ENCODE measurements around the gene PAX6.

Gene PAX6

DNA sequence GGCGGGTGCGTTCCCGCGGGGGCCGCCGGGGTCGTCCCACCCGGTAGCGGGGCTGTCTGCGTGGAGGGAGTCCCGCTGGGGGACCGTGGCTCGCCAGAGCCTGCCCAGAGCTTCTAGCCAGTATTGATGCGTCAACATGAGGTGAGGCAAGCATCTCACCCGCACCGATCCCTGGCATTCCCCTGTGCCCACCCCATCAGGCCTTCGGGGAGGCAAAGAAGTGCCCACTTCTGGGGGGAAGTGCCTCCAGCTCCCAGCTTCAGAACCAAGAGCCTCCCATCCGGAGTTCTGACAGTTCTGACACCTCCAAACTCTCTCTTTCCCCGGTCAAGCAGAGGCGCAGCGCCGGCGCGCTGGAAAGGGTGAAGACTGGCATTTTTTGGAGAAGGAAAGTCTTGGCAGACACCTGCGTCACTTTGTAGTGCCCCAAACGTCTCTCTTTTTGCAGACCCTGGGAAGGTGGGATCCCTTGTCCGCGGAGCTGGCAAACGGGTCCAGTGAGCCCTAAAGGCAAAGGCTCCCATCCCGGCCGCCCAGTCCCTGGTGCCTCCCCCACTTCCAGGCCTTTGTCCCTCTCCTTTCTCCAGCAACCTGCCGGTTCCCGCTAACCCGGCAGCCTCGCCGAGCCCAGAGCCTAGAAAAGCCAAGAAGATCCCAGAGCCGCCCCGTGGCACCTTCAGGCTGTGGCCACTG is 3.2 kb upstream of the PAX6 start:
- Histone ChIP-seq H3K27me3 (ENCODE audit: insufficient read depth, low read length) (peaks cover 100% of the 10 kb centered on the region), H3K27ac (ENCODE audit: low read depth, low read length) (no peak overlapping the region), H3K9me3 (ENCODE audit: insufficient read depth, low read depth, low read length) (no peaks in the 10 kb centered on the region), H3K4me3 (ENCODE audit: low read length) (peak overlapping the region; percentile 46), H3K36me3 (ENCODE audit: insufficient read depth, low read length) (no peaks in the 10 kb centered on the region), H3K4me1 (ENCODE audit: insufficient read depth, low read length) (peaks cover 44% of the 10 kb centered on the region), H3K9ac (ENCODE audit: low read depth, low read length) (no peak overlapping the region)
- WGBS: under 1% methylated on average over 38 of the region's 38 CpGs

DNA sequence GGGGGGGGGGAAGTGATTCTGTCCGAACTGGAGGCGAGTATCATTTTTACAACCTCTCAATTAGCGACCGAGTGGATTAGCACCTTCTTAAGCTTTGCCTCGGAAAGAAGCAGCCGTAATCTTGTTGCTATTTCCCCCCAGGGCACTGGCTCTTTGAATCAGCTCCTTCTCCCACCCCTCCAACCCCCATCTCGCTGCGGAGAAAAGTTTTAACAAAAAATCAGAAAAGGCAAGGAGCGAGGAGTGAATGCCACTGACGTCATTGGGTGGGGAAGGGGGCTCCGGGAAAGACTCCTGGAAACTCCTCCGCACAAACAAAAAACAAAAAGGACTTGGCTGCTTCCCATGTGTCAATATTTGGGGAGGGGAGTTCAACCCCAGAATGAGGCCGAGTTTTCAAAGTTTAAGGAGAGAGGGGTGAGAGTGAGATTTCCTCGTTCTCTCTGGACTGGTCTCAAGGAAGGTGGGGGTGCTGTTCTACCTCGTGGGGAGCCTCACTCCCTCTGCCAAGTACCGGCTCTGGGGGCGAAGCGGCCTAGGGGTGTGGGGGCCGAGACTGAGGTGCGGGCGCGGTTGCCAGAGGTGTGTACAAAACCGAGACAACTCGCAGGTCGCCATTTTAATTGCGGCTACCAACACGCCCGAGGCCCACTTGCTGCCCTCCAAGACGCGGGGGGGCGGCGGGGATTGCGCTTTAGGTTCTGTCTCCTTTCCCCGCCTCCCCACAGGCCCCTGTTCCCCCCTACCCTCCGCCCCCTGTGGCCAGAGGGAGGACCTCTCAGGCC is 2.5 kb upstream of the PAX6 start:
- peaks cover 50% of the 10 kb centered on the region for H3K4me1 ChIP-seq (ENCODE audit: insufficient read depth, low read length)
- no peak overlapping the region for H3K27ac ChIP-seq (ENCODE audit: low read depth, low read length)
- H3K4me3 ChIP-seq (ENCODE audit: low read length): peak overlapping the region; percentile 46
- no peaks in the 10 kb centered on the region for H3K9me3 ChIP-seq (ENCODE audit: insufficient read depth, low read depth, low read length)
- no peak overlapping the region for H3K9ac ChIP-seq (ENCODE audit: low read depth, low read length)
- peaks cover 100% of the 10 kb centered on the region for H3K27me3 ChIP-seq (ENCODE audit: insufficient read depth, low read length)
- WGBS: 2% methylated on average over 34 of the region's 35 CpGs
- no peaks in the 10 kb centered on the region for H3K36me3 ChIP-seq (ENCODE audit: insufficient read depth, low read length)

DNA sequence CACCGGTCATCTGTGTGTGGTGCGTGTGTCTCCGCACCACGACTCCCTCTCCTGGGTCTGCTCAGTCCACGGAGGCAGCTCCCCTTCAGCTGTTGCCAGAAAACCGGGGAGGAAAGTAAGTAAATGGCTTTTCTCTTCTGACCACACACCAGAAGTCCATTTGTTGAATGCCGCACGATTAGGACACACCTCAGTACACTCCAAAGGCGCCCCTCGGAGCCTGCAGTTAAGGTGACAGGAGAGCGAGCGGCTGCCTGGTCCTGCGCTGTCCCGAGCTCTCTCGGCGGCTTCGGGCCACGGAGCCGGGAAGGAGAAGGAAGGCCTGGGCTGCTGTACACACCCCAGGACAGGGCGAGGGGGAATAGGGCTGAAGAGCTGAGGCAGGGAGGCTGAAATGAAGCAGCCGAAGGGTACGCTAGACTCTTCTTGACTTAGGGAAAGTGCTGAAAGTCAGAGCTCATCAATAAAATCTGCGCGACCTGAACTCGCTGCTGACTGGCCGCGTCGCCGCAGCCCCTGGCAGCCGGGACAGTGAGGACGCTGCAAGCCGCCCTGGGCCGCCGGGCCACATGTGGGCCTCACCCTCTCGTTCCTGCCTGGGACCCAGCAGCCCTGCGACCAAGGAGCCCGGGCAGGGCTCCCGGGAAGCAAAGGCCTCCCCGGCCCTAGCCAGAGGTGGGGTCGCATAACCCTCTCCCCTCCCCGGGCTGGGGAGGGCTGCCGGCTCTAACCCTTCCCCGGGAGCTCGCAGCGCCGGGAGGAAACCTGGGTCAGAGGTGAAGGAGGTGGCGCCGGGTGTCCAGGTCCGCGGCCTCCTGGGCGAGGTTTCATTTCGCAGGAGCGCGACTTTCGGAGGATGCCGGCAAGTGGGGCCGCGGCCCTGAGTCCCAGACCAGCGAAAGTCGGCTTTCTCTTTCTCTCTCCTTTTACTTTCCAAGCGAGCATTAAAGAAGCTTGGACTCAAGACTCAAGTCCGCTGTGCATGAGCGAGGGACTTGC is 1.6 kb upstream of the PAX6 start:
- under 1% methylated on average over 60 of the region's 63 CpGs for WGBS
- Histone ChIP-seq H3K4me1 (ENCODE audit: insufficient read depth, low read length) (peaks cover 54% of the 10 kb centered on the region), H3K27ac (ENCODE audit: low read depth, low read length) (no peak overlapping the region), H3K36me3 (ENCODE audit: insufficient read depth, low read length) (no peaks in the 10 kb centered on the region), H3K9me3 (ENCODE audit: insufficient read depth, low read depth, low read length) (no peaks in the 10 kb centered on the region), H3K4me3 (ENCODE audit: low read length) (peak overlapping the region; percentile 46), H3K27me3 (ENCODE audit: insufficient read depth, low read length) (peaks cover 100% of the 10 kb centered on the region), H3K9ac (ENCODE audit: low read depth, low read length) (no peak overlapping the region)

DNA sequence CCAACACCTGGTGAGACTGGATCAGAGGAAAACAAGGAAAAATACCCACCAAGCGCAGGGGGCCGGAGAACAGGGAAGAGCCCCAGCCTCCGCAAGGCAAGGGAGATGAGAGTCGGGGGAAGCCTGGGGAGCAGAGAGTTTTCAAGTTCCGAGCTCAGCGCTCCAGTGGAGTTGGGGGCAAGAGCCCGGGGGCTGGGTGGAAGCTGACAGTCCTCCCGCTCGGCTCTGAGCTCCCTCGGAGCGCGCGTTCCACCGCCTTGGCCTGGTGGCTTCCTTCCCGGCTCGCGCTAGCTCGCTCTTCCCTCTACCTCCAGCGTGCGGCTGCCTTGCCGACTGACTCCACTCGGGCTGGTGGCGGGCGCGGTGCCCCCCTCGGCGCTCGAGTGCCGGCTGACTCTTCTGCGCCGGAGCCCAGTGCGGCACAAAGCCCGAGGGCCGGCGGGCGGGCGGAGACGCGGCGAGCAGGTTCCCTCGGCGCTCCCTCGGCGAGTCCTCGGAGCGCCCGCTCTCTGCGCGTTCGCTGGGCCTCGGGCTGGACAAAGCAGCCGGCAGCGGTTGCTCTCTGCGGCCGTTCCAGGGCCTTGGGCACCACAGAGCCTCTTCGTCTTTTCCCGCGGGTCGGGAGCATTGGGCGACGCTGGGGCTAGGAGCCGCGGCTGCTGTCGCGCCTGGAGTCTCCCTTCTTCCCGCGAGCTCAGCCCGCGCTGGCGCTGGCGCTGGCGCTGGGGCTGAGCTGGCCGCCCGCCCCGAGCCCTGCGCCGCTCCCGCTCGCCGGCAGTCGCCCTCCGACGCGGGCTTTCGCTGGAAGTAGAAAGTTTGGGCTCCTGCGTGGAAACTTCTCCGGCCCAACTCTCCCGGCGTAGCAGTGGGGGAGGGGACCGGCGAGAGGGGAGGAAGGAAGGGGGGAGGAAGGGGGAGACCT is 1.0 kb downstream of the PAX6 start:
- Histone ChIP-seq H3K9me3 (ENCODE audit: insufficient read depth, low read depth, low read length) (no peaks in the 10 kb centered on the region), H3K27me3 (ENCODE audit: insufficient read depth, low read length) (peaks cover 100% of the 10 kb centered on the region), H3K9ac (ENCODE audit: low read depth, low read length) (peak overlapping the region; percentile 28; the same call in 1 of the 2 replicates), H3K27ac (ENCODE audit: low read depth, low read length) (no peak overlapping the region), H3K4me1 (ENCODE audit: insufficient read depth, low read length) (peaks cover 69% of the 10 kb centered on the region), H3K36me3 (ENCODE audit: insufficient read depth, low read length) (no peaks in the 10 kb centered on the region), H3K4me3 (ENCODE audit: low read length) (peak overlapping the region; percentile 51)
- WGBS: under 1% methylated on average over 91 of the region's 91 CpGs

DNA sequence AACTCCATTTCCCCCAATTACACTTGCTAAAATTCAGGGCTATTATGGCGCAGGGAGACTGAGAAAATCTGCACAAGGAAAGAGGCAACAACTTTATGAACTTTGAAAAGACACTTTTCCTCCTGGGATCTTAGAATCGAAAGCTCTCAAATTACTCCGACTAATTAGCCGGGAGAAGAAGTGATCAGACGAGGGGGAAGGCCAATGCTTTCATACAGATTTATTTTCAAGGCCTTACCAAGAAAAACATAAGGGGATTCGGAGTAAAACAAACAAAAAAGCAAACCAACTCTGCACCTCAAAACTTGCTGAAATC is 1.6 kb downstream of the PAX6 start:
- Histone ChIP-seq H3K27ac (ENCODE audit: low read depth, low read length) (no peak overlapping the region), H3K9ac (ENCODE audit: low read depth, low read length) (peak overlapping the region; percentile 20; the same call in 1 of the 2 replicates), H3K4me1 (ENCODE audit: insufficient read depth, low read length) (peaks cover 67% of the 10 kb centered on the region), H3K36me3 (ENCODE audit: insufficient read depth, low read length) (no peaks in the 10 kb centered on the region), H3K4me3 (ENCODE audit: low read length) (peak overlapping the region; percentile 51), H3K9me3 (ENCODE audit: insufficient read depth, low read depth, low read length) (no peaks in the 10 kb centered on the region), H3K27me3 (ENCODE audit: insufficient read depth, low read length) (peaks cover 100% of the 10 kb centered on the region)
- WGBS: 4% methylated on average over 6 of the region's 6 CpGs

DNA sequence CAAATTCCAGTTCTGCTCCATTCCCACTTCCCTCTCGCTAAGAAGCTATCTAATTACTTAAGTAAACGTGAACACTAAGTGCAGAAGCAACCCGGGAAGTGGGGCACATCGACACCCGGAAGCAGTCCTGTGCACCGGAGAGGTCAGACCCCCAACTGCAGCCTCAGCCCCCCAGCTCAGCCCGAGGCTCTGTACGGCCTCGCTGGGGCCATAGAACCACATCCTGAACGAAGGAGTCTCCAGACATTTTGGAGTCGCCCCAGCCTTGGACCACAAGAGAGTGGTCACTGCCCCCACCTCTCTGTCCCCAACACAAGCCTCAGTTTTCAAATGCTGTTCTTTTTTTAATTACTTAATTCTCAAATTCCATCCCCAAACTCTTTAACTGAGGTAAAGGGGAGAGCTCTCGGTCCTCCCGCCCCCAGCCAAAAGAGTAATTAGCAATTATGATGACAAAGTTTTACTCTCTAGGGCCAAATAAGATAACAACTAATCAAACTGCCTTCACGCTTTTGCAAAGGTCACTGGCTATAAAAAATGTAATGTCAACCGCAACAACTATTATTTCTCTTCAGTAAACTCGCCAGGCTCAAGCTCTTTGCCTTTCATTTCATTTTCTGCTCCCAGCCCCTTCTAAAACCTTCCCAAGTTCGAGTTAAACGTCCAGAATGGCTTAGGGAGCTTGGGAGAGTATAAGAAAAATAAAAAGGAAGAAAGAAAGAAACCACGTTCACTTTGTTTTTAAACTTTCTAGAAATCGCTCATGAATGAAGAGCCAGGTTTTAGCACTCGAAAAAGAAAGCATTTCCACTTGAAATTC is 2.2 kb downstream of the PAX6 start:
- Histone ChIP-seq H3K27me3 (ENCODE audit: insufficient read depth, low read length) (peaks cover 100% of the 10 kb centered on the region), H3K27ac (ENCODE audit: low read depth, low read length) (no peak overlapping the region), H3K9me3 (ENCODE audit: insufficient read depth, low read depth, low read length) (no peaks in the 10 kb centered on the region), H3K4me3 (ENCODE audit: low read length) (peak overlapping the region; percentile 51), H3K4me1 (ENCODE audit: insufficient read depth, low read length) (peaks cover 67% of the 10 kb centered on the region), H3K9ac (ENCODE audit: low read depth, low read length) (no peak overlapping the region), H3K36me3 (ENCODE audit: insufficient read depth, low read length) (no peaks in the 10 kb centered on the region)
- 2% methylated on average over 19 of the region's 21 CpGs for WGBS

DNA sequence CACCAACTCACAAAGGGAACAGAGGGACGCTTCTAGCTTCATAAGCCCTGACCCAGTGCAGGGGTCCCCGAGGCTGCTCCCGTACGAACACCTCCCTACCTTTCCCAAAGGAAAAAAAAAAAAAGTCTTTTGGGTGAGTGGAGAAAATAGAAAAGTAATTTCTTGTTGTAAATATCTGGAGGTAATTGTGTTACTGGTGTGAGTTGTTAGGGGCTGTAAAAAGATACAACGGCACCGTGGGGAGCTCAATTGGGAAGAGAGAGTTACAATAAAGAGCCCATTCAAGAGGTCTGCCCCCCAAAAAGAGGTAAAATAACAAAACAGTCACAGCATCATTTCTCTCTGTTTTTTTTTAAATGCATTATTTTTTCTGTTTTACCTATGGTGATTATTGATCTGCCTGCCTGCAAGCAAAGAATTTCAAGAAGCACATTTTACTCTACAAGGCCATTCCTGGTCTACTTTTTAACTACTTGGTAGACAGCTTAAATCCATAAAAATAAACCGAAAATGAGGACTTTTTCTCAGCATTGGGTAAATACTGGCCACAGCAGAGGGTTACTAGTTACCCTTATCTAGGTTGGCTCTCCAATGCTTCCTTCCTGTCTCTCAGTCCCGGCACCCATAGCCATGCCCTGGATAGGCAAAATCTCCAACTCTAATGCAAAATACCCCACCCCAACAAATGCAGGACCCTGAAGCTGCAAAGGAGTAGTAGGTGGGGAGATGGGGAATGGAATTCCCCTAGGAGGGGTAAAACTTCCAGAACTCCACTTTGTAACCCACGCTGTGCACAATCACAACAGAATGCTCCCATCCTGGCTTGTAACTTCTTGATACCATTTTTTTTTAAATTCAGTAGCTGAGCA is 3.1 kb downstream of the PAX6 start:
- H3K9ac ChIP-seq (ENCODE audit: low read depth, low read length): no peak overlapping the region
- no peak overlapping the region for H3K27ac ChIP-seq (ENCODE audit: low read depth, low read length)
- no peaks in the 10 kb centered on the region for H3K36me3 ChIP-seq (ENCODE audit: insufficient read depth, low read length)
- peaks cover 100% of the 10 kb centered on the region for H3K27me3 ChIP-seq (ENCODE audit: insufficient read depth, low read length)
- H3K9me3 ChIP-seq (ENCODE audit: insufficient read depth, low read depth, low read length): no peaks in the 10 kb centered on the region
- H3K4me1 ChIP-seq (ENCODE audit: insufficient read depth, low read length): peaks cover 68% of the 10 kb centered on the region
- H3K4me3 ChIP-seq (ENCODE audit: low read length): peak overlapping the region; percentile 51
- WGBS: 3% methylated on average over 6 of the region's 9 CpGs

DNA sequence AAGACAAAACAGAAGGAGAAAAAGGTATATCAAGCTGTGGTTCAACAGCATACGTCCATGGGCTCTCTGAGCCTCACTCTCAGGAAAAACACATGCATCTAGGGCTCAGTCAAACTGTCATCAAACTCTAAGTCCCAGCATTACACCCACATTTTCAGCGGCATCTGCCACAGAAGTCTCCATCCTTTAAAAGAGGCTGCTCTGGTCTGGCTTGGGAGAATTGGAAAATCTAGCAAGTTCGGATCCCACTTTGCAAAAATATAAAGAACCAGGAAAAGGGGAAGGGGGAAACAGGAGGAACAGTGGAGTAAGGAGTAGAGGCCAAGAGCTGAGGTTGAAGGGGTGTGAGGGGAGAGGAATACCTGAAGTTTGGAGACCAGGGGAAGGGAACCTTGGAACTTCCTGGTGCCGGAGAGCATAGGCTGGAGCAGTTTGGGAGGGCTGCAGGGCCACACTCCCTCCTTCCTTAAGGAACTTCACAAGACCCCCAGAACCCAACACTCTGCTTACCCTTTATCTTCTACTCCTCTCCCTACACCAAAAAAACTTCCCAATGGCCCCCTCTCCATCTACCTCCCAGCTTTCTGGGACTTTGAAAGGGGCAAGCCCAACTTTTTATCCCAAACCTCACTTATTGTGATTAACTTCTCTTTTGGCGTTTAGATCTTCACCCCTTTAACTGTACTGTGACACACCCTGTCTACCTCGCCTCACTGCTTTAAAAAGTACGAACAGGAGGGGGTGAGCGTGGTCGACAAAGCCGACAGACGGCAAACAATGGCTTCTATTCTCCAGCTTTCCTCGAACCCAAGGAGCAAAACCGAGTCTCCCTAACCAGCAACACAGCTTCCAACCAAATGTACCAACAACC is 4.0 kb downstream of the PAX6 start:
- peaks cover 100% of the 10 kb centered on the region for H3K27me3 ChIP-seq (ENCODE audit: insufficient read depth, low read length)
- no peaks in the 10 kb centered on the region for H3K36me3 ChIP-seq (ENCODE audit: insufficient read depth, low read length)
- no peak overlapping the region for H3K9ac ChIP-seq (ENCODE audit: low read depth, low read length)
- H3K27ac ChIP-seq (ENCODE audit: low read depth, low read length): no peak overlapping the region
- peaks cover 59% of the 10 kb centered on the region for H3K4me1 ChIP-seq (ENCODE audit: insufficient read depth, low read length)
- H3K4me3 ChIP-seq (ENCODE audit: low read length): peak overlapping the region; percentile 51; the same call in 1 of the 2 replicates
- 4% methylated on average over 13 of the region's 13 CpGs for WGBS
- H3K9me3 ChIP-seq (ENCODE audit: insufficient read depth, low read depth, low read length): no peaks in the 10 kb centered on the region

All from HUES64 (cell line).